OCI-LY3 (cell line): ENCODE results near the gene WWOX.
A peak's percentile ranks its signal among the peaks of the same experiment; 100 is the strongest.

Experiments used
- H2AFZ ChIP-seq: fragments of 200-600, 300-600 bp; shearing (Covaris generic); 2 replicates; pipeline ENCODE4 v1.6.0; 2014; ENCODE audit warnings: antibody characterized with exemption, low read depth, low read length
- H3K27ac ChIP-seq: fragments of 200-600, 300-600 bp; sonication (generic); 2 replicates; pipeline ENCODE4 v1.5.1; 2014; ENCODE audit warnings: mild to moderate bottlenecking, low read length, moderate library complexity, mixed read lengths
- H3K27me3 ChIP-seq: fragments of 200-600, 300-600 bp; sonication (generic); 2 replicates; pipeline ENCODE4 v1.6.1; 2014; ENCODE audit warnings: low read depth, low read length, mixed read lengths
- H3K36me3 ChIP-seq: fragments of 200-600, 300-600 bp; sonication (generic); replicated peaks from 2 replicates; pipeline ENCODE3; 2014; ENCODE audit warnings: low read depth, low read length, mixed read lengths
- H3K4me1 ChIP-seq: fragments of 300-600, 200-600 bp; sonication (generic); 2 replicates; pipeline ENCODE4 v1.6.1; 2014; ENCODE audit warnings: low read length, mixed read lengths
- H3K4me2 ChIP-seq: fragments of 200-600, 300-600 bp; sonication (generic); 2 replicates; pipeline ENCODE4 v1.6.1; 2014; ENCODE audit warnings: low read length, mixed read lengths
- H3K4me3 ChIP-seq: fragments of 300-600, 200-600 bp; sonication (generic); 2 replicates; pipeline ENCODE4 v1.5.1; 2014; ENCODE audit warnings: antibody characterized with exemption, mild to moderate bottlenecking, low read length, moderate library complexity
- H3K79me2 ChIP-seq: fragments of 300-600, 200-600 bp; shearing (Covaris generic); 2 replicates; pipeline ENCODE4 v1.6.1; 2014; ENCODE audit warnings: mild to moderate bottlenecking, low read length, mixed read lengths
- H3K9ac ChIP-seq: fragments of 300-600, 200-600 bp; shearing (Covaris generic); 2 replicates; pipeline ENCODE4 v1.6.0; 2014; ENCODE audit warnings: mild to moderate bottlenecking, low read length, moderate library complexity
- H3K9me3 ChIP-seq: fragments of 200-600, 300-600 bp; shearing (Covaris generic); 2 replicates; pipeline ENCODE4 v1.6.1; 2014; ENCODE audit warnings: low read length, mixed read lengths; ENCODE audit not compliant: insufficient read depth
- H4K20me1 ChIP-seq: fragments of 200-600, 300-600 bp; sonication (generic); 2 replicates; pipeline ENCODE4 v1.6.1; 2016; ENCODE audit warnings: low read length, mixed read lengths; ENCODE audit not compliant: insufficient read depth
- EZH2phosphoT487 ChIP-seq: fragments of 200-600 bp; shearing (Covaris generic); IDR thresholded peaks from 2 replicates; pipeline ENCODE4 v1.6.1; 2018; ENCODE audit warnings: antibody characterized with exemption, mixed run types, low read depth
- TF ChIP-seq, protein P1 (sequence below): fragments of 200-600, 300-600 bp; sonication (generic); IDR thresholded peaks from 2 replicates; pipeline ENCODE4 v1.5.1; 2014; ENCODE audit warnings: antibody characterized with exemption, low read length, low read depth

Gene WWOX

DNA sequence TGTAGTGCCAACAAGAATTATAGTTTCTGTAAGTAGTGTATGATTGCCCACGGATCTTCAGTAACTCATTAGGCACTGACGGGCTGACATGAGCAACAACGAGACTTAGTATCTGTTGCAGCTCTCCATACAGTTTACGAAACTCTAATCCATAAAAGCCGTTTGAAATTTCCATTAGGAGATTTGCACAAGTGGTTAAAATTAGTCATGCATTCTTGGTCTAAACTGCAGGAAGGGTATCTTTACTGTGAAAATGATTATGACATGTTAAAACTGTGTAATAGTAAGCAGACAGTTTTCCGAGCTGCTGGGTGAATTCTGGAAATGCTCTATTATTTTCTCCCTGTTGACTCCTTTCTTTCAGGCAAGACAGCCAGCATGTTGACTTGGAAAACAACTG lies 605.0 kb downstream of the WWOX start:
- Histone ChIP-seq H3K4me1 (no peaks in the 10 kb centered on the region), H4K20me1 (no peaks in the 10 kb centered on the region), H3K9me3 (no peaks in the 10 kb centered on the region), H3K79me2 (no peaks in the 10 kb centered on the region), H3K36me3 (no peaks in the 10 kb centered on the region), H3K27me3 (no peaks in the 10 kb centered on the region), H3K27ac (no peak overlapping the region), H3K9ac (no peak overlapping the region), H2AFZ (no peak overlapping the region), H3K4me3 (no peak overlapping the region), H3K4me2 (no peak overlapping the region)
- no peak for TF ChIP-seq EZH2phosphoT487
- TF ChIP-seq, protein P1, sequence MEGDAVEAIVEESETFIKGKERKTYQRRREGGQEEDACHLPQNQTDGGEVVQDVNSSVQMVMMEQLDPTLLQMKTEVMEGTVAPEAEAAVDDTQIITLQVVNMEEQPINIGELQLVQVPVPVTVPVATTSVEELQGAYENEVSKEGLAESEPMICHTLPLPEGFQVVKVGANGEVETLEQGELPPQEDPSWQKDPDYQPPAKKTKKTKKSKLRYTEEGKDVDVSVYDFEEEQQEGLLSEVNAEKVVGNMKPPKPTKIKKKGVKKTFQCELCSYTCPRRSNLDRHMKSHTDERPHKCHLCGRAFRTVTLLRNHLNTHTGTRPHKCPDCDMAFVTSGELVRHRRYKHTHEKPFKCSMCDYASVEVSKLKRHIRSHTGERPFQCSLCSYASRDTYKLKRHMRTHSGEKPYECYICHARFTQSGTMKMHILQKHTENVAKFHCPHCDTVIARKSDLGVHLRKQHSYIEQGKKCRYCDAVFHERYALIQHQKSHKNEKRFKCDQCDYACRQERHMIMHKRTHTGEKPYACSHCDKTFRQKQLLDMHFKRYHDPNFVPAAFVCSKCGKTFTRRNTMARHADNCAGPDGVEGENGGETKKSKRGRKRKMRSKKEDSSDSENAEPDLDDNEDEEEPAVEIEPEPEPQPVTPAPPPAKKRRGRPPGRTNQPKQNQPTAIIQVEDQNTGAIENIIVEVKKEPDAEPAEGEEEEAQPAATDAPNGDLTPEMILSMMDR = no peak

DNA sequence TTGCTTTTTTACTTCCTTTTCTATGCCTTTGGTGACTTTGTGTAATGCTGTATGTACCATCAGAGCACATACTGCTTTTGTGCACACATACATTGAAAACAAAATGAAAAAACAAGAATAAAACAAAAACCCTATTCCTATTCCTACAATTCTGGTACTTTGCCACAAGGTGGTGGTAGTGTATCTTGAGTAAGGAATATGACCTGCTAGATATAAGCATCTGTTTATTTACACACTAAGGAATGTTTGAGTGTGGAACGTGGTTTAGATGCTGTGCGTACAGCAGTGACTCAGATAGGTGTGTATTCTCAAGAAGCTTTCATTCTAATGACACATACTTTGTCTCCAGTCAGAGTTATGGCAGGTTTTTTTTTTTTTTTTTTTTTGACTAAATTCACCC lies 606.2 kb downstream of the WWOX start:
- Histone ChIP-seq H3K27me3 (no peaks in the 10 kb centered on the region), H3K36me3 (no peaks in the 10 kb centered on the region), H3K79me2 (no peaks in the 10 kb centered on the region), H3K4me1 (no peaks in the 10 kb centered on the region), H3K4me3 (no peak overlapping the region), H3K27ac (no peak overlapping the region), H3K9ac (no peak overlapping the region), H4K20me1 (no peaks in the 10 kb centered on the region), H3K9me3 (no peaks in the 10 kb centered on the region), H2AFZ (no peak overlapping the region), H3K4me2 (no peak overlapping the region)
- TF ChIP-seq, protein P1 = peak; percentile 38
- TF ChIP-seq EZH2phosphoT487 = no peak

DNA sequence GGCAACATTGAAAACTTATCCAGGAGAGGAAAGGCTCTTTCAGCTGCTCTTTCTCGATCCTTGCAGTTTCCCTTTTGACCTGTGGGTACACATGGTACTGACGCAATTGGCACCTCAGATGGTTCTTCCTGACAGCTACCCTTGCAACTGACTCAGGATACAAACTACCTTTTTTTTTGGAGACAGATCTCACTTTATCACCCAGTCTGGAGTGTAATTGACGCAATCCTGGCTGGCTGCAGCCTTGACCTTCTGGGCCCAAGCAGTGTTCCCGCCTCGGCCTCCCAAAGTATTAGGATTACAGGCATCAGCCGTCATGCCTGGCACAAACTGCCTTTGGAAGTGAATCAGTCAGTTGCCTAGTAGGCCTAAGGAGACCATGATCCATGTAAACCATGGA lies 607.2 kb downstream of the WWOX start:
- Histone ChIP-seq H3K9ac (no peak overlapping the region), H3K27ac (no peak overlapping the region), H3K79me2 (no peaks in the 10 kb centered on the region), H3K9me3 (no peaks in the 10 kb centered on the region), H3K36me3 (no peaks in the 10 kb centered on the region), H4K20me1 (no peaks in the 10 kb centered on the region), H3K27me3 (no peaks in the 10 kb centered on the region), H3K4me2 (no peak overlapping the region), H3K4me1 (no peaks in the 10 kb centered on the region), H2AFZ (no peak overlapping the region), H3K4me3 (no peak overlapping the region)
- no peak for TF ChIP-seq EZH2phosphoT487
- TF ChIP-seq, protein P1 = no peak

DNA sequence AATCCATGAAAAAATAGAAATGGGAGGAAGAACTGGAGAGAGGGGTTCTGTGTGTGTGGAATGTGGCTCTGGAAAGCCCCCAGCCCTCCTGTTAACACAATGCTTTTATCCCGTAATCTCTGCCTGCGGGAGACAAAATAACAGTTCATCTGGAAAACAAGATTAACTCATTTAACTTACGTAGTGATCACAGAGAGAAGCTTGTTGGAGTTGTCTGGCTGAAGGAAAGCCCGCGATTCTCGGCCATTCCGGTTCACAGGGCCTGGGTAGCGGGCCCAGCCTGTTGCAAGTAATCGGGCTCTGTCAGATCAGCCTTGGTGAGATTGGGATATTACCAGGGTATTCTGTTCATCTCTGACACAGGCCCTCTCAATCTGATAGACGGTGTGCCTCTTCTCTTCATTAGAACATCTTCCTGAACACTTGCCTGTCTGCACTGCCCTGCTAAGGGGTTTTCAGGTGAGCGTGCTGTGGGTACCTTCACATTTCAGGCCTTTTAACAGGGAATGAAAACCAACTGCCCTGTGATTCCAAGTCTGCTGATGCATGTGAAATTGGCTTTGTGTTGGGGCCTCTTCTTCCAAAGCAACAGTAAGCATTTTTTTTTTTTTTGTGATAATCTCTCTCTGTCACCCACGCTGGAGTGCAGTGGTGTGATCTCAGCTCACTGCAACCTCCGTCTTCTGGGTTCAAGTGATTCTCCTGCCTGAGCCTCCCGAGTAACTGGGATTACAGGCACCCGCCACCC lies 609.9 kb downstream of the WWOX start:
- Histone ChIP-seq H2AFZ (no peak overlapping the region), H3K9ac (no peak overlapping the region), H3K4me3 (no peak overlapping the region), H4K20me1 (no peaks in the 10 kb centered on the region), H3K4me1 (no peaks in the 10 kb centered on the region), H3K36me3 (no peaks in the 10 kb centered on the region), H3K9me3 (no peaks in the 10 kb centered on the region), H3K4me2 (no peak overlapping the region), H3K27me3 (no peaks in the 10 kb centered on the region), H3K27ac (no peak overlapping the region), H3K79me2 (no peaks in the 10 kb centered on the region)
- TF ChIP-seq, protein P1 = no peak
- TF ChIP-seq EZH2phosphoT487 = no peak
